SKM-1 treated with dmso at 0.1 percent for 144 hours (cell line): Measurements from ENCODE around the gene GUCY2C.

Experiments used
- DNase-seq: peaks from one replicate; lab custom pipeline; 2025; ENCODE audit not compliant: unreplicated experiment; lab: John Stamatoyannopoulos, UW

Gene GUCY2C

DNA sequence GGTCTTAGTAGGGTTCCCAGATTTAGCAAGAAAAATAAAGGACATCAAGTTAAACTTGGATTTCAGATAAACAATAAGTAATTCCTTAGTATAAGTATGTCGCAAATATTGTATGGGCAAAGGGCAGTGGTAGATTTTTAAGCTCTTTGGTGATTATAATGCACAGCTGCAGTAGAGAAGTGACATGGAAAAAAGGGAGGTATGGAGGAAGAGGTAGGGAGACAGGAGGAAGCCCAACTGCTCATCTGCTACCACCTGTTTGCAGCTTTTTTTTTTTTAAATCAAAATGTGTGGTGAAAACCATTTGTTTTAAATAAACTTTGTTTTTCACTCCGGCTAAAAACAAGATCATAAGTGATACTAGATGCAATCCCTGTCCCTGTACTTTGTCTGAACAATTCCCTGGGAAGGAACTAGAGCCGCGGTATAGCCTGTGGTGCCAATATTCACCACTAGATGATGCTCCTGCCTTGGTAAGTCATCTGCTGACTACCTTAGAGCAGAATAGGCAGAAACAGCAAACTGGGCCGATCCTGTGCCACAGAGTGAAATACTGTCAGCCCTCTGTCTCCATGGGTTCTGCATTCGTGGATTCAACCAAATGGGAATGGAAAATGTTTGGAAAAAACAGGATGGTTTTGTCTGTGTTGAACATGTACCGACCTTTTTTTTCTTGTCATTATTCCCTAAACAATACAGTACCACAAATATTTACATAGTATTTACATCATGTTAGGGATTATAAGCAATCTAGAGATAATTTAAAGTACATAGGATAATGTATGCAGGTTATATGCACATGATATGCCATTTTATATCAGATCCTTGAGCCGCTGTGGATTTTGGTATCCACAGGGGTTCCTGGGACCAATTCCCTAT is 66.3 kb downstream of the GUCY2C start:
- peak; percentile 4 for DNase-seq

DNA sequence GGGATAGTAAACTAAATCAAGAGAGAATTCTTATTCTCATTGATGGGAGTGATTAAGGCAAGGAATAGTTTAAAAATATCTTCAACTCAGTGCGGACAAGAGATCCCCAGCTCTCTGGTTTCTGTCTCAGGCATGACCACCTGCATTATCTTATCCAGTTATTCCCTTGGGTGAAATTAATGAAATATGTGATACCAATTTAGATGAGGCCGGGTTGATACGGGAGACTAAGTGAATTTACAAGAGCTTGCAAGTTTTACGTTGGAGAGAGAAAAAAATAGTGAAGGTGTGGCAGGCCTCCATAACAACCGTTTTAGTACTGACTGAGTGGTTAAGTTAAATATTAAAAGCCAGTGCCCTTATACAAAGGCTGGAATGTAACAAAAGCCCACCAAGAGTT is 67.6 kb downstream of the GUCY2C start:
- no peak for DNase-seq

DNA sequence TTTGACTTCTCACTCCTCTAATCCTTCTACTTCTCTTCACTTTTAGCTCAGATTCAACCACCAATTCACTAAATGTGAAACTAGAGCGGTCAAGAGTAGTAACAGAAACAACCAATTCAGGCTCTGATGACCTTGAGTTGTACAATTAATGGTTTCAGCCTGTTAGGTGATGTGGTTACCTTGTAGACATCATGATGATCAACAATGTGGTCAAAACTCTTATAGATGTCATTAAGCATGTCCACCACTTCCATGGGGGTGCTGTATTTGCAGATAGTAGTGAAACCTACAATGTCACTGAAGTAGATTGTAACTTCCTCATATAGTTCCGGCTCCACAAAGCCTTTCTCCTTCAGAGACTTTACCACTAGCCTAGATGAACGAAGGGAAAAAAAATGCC is 74.6 kb downstream of the GUCY2C start:
- DNase-seq = no peak

DNA sequence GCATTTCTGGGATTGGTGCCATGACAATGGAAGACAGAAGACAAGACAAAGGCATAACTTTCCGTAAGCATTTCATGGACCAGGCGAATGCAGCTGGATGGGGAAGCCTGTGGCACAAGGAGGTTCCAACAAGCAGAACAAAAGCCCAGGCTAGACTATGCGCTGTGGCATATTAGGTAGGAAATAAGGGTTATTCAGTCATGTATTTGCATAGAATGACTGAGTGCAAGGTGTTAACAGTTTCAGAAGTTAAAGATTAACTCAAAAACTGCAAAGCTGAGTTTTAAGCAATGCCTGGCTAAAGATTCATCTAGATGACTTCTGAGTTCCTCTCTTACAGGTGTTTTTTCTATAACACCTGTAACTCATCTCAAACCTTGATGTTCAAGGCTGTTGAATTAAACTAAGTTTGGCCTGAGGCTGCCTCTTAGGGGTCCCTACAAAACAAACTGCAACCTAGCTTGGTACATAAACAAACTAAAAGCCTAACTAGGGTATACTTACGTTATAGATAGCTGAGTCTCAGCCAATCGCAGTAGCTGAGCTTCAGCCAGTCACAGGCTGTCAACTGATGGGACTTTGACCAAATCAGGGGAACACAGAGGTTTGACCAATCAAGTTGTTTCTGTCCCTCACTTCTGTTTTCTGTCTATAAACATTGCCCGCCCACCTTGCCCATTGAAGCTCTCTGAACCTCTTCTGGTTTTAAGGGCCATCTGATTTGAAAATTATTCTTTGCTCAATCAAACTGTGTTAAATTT is 76.5 kb downstream of the GUCY2C start:
- DNase-seq = no peak

DNA sequence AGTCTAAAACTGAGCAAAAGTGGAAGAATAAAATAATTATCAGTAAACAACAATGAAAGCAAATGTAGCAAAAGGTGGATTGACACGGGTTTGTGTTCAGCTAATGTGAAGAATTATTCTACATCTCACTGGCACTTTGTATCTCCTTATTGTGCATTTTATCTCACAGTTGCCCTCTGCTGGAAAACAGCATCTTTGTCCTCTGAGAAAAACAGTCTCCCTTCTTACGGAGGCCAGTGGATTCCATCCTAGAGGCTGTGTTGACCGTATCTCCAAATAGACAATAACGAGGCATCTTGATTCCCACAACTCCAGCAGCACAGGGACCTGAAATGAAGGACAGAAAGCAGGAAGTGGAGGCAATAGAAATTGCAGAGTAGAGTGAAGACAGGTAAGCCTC is 77.4 kb downstream of the GUCY2C start:
- no peak for DNase-seq

DNA sequence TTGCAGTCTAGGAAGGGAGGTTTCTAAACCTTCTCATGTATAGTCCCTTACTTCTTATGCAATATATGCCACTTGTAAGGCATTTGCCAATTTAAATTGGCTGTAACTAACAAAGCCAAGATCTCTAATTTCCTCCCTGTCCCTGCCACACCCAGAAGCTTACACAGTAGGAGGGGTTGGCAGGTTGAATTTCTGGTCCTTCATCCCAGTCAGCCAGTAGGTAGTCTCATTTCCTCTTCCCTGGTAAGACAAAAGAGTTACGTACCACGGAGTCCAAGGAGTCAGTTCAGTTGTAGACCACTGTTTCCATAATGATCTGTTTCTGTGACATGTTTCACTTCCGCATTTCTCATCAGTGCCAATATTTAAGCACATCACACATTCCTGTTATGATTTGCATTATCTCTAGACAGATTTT is 81.7 kb downstream of the GUCY2C start:
- DNase-seq = peak; percentile 42

DNA sequence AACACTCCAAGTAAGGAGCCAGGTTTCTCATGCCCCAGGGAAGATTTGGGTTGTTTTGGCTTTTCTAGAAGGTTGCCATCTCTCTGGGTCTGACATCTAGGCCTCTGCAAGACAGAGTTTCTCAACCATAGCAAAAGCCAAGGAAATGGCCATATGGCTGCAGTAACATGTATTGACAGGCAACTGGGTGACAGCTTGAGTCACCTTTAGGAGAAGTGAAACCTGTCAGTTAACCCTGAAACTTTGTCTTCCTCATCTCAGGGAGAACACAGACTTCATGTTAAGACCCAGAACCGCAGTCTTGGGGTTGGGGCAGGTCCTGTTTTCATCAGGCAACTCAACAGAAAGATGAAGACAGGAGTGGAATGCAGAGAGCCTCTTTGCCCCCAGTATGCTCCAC is 82.7 kb downstream of the GUCY2C start:
- DNase-seq = peak; percentile 10

DNA sequence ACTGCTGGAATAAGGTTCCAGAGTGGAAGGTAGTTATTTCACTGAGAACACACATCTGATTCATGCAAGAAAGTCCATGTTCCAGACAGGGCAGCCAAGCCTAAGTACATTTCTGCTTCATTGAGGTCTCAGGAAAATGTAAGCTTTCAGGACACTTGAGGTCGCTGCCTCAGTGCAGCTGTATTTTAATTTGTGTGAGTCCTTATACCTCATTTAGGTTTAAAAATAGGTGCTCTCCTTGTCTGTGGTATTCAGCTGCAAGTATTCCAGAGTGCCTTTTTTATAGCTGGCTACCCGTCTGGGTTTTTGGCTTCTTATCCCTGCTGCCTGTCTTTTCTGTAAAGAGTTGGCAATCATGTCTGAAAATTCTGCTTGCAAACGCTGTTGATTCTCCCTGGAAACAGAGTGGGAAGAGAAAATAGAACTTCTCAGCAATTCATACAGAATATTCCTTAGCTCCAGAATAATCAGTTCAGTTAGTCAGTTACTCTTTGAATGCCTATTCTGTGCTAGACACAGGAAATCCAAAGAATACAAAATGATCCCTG is 83.4 kb downstream of the GUCY2C start:
- DNase-seq = no peak

DNA sequence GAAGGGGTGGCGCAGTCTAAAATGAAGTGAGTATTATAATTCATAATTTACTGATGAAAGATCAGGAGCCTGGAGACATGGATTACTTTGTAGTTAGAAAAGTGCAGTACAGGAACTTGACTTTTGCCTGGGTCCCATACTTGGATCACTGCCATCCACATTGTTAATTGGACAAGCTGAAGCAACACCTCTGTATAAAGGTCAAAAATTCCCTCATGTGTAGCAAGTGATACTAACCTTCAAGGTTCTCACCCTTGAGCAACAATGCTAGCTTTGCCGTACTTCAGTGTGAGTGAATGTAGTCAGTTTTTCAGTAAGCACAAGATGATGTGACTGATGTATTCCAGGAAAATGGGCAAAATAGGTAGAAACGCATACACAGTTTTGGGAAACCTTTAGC is 84.1 kb downstream of the GUCY2C start:
- DNase-seq = no peak

DNA sequence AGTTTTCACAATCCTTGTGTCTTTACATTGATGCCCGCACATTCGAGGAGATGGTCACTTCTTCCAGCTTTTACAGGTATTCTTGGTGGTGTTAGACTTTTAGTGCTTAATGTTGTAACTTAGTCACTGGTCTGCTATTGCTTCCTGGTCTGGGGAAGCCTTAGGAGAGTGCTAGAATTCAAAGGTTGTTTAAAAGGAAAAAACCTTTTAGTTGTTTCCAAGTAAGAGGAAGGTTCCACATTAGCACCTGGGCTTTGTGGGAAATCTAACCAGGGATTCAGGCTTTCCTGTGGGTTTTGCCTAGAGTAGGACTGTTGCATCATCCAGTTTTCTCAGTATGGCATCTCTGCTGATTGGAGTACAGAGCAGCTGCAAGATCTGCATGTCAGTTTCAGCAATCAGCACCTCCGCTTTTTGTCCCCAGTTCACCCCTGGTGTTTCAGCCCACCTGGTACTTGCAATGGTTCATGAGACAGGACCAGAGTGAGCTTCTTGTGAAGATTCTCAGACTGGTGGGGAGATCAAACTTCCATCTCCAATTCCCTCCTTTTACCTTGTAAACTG is 84.7 kb downstream of the GUCY2C start:
- no peak for DNase-seq

DNA sequence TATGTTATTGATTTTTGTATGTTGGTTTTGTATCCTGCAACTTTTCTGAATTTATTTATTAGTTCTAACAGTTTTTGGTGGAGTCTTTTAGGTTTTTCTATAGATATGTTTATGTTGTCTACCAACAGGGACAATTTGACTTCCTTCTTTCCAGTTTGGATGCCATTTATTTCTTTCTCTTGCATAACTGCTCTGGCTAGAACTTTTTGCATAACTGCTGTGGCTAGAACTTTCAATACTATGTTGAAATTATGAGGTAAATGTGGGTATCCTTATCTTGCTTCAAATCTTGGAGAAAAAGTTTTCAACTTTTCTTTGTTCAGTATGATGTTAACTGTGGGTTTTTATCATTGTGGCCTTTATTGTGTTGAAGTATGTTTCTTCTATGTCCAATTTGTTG is 88.8 kb downstream of the GUCY2C start:
- peak; percentile 63 for DNase-seq

DNA sequence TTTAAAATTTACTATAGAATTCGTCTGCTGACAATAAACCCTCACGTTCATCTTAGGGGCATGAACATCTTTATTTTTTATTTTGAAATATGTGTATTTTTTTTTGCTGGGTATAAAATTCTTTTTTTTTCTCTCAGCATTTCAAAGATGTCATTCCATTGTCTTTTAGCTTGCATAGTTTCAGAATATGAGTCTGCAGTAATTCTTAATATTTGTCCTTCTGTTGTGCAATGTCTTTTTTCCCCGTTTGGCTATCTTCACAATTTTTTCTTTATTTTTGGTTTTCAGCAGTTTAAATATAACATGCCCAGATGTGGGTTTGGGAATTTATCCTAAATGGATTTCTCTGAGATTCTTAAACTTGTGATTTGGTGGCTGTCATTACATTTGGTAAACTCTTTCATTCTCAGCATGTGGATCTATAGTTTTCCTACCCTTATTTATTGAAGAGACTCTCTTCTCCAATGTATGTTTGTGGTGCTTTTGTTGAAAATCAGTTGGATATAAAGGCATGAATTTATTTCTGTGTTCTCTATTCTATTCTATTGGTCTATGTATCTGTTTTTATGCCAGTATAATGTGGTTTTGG is 90.9 kb downstream of the GUCY2C start:
- no peak for DNase-seq

DNA sequence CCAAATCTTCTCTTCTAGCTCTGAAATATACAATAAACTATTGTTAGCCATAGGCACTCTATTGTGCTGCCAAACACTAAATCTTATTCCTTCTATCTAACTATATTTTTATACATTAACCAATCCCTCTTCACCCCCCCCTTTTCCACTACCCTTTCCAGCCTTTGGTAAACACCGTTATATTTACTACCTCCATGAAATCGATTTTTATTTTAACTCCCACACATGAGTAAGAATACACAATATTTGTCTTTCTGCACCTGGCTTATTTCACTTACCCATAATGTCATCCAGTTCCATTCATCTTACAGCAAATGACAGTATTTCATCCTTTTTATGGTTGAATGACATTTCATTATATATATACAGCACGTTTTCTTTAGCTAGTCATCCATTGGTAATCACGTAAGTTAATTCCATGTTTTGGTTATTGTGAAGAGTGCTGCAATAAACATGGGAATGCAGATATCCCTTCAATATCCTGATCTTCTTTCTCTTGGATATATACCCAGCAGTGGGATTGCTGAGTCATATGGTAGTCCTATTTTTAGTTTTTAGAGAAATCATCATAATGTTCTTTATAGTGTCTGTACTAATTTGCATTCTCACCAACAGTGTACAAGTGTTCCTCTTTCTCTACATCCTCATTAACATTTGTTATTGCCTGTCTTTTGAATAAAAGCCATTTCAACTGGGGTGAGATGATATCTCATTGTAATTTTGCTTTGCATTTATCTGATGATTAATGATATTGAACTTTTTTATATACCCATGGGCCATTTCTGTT is 94.5 kb downstream of the GUCY2C start:
- no peak for DNase-seq

DNA sequence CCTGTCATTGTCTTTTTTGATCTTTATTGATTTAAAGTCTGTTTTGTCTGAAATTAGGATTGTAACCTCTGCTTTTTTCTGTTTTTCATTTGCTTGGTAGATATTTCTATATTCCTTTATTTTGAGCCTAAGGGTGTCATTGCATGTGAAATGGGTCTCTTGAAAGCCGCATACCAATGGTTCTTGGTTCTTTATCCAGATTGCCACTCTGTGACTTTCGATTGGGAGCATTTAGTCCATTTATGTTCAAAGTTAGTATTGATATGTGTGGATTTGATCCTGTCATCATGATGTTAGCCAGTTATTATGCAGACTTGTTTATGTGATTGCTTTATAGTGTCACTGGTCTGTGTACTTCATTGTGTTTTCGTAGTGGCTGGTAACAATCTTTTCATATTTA is 98.9 kb downstream of the GUCY2C start:
- DNase-seq = no peak

DNA sequence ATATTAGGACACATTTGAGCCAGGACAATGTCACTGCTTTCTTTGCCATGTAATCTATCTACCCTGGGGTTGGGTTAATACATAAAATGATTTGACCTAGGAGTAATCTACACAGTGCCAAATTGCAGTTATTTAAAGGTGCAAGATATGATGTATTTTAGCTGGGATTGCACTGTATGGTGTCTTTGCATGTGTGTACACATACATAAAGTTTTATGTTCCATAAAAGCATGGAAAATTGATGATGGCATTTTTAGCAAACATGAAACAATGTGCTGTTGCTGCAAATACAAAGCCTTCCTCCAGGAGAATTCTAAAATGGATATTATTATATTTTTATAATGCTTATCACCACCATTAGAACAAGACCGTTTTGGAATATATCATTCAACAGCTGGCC is 104.7 kb downstream of the GUCY2C start:
- DNase-seq = no peak

DNA sequence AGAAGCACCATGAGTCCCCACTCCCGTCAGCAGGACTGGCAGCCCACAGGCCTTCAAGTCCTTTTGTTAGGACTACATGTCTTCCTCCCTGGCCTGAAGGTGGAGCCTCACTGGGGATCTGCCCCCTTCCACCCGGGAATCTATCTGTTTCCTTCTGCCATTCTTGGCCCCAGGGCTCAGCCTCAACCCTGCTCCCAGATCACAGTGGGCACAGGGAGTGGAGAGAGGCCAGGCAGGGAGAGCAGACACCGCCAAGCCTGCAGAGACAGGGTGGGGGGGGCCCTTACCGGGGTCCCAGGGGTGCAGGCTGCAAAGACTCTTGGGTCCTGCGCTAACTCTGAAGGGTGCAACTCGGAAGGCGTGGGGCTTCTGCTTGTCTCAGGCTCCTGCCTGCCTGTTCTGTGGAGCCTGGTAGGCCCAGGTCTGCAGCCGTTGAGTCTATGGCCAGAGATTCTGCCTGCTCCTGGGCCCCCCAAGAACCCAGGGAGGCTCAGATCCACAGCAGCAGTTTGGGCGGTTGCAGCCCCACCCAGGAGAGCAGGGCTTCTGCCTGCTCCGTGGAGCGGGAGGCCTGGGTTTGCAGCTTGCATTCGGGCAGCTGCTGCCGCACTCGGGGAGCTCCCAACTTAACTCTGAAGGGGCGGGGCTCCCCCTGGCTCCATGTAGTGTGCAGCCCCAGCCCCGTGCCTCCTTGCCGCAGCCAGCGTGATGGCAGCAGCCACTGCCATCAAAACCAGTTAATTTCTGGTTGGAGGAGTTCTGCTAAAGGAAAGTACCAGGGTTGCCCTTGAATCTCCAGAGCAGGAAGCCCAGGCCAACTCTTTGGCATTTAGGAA is 107.0 kb downstream of the GUCY2C start:
- DNase-seq = no peak

DNA sequence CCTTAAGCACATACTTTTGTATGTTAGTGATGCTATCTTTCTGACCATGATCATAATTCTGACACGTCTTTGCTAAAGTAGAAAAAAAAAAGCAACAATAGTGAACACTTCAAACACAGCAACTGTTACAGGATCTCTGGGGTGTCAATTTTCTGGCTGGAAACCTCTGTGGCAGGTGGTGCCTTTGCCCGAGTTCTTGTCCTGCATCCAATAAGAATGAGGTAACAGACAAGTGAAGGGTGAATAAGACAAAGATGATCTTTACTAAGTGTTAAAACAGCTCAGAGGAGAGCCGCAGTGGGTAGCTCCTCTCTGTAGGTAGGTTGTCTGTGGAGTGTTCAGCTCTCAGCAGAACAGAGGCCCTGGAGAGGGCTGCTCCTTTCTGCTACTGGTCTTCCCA is 107.8 kb downstream of the GUCY2C start:
- DNase-seq = no peak

DNA sequence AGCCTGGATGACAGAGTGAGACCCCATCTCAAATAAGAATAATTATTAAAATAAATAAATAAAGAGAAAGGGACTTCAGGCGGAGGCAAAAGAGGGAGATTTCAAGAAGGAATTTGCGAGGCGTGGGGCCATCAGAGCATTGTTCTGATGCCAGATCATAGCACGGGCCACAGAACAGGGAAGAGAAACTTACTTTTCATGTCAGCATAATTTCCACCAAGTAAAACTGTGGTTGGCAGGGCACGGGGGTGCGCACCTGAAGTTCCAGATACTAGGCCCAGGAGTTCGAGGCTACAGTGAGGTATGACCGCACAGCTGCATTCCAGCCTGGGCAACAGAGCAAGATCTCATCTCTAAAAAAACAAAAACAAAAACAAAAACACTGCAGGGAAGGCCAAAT is 117.8 kb downstream of the GUCY2C start:
- DNase-seq = no peak

DNA sequence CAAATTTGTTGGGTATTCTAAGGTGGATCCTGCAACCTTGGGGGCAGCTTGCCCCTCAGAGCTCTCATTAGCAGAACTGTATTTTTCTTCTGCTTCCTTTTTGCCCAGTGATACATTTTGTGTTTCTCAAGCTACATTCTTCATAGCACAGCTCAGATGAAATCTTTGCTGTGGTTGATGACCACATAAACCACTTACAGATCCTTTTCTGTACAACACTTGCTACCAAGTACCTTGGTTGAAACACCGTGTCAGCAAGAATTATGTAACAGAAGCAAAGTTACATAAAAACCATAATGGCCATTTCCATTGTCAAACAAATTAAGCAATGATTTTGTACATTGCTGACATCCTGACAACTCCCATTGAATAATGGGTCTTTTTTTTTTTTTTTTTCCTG is 119.1 kb downstream of the GUCY2C start:
- peak; percentile 46 for DNase-seq

DNA sequence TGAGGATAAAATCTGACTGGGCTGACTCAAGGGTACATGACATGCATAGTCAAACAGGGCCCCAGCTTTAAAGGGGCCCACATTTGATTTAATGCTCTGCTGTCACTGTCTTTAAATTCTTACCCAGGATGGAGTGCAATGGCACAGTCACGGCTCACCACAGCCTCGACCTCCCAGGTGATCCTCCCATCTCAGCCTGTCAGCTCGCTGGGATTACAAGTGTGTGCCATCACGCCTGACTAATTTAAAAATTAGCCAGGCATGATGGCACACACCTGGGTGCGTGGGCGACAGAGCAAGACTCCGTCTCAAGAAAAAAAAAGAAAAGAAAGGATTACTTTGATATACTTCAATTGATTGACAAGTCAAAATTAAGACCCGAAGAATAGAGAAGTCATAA is 119.5 kb downstream of the GUCY2C start:
- DNase-seq = no peak
